Ishikawa (cell line): ENCODE data around the gene GOSR2.

Source experiments
- EP300 ChIP-seq: IDR thresholded peaks from 2 replicates; pipeline ENCODE4 v1.6.1; 2012; ENCODE audit warnings: borderline replicate concordance
- FOXM1 ChIP-seq: IDR thresholded peaks from 2 replicates; pipeline ENCODE4 v1.6.1; 2012; ENCODE audit warnings: low read depth, borderline replicate concordance
- RAD21 ChIP-seq: IDR thresholded peaks from 2 replicates; pipeline ENCODE4 v1.6.1; 2012; ENCODE audit warnings: low read depth
- REST ChIP-seq: IDR thresholded peaks from 2 replicates; pipeline ENCODE4 v1.6.1; 2012; ENCODE audit warnings: low read depth, mild to moderate bottlenecking
- TAF1 ChIP-seq: IDR thresholded peaks from 2 replicates; pipeline ENCODE4 v1.6.1; 2012; ENCODE audit warnings: low read depth, mild to moderate bottlenecking

GRCh38 chr17:46925185-46925868, 2.4 kb downstream of the GOSR2 start:
- TF ChIP-seq RAD21 = no peak
- TF ChIP-seq EP300 = no peak
- TF ChIP-seq TAF1 = no peak
- TF ChIP-seq FOXM1 = no peak
- TF ChIP-seq REST = no peak
